ENCODE results near the gene RRM2.

Gene RRM2

DNA sequence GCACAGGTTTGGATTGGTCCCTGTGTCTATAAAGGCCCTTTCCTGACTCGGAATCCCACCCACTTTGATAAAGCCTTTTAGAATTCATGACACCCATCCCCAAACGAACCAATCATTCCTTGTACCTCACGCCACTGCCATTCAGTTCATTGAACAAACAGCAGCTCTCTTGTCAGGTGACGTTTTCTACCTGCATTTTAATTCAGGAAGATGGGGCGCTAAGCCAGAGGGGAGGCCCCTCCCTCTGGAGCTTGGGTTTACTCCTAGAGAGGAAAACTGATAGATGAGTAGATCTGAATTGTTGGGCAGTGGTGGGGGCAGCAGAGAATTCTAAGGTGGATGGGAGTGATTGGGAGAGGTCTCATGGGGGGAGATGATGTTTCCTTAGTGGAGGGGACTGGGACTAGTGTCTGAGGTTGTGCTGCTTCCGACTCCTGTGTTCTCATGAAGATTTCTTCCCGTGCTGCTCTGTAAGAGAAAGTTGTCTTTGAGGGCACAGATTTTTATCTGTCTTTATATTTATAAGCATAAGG, 9.6 kb downstream of the RRM2 start:
- ChIA-PET POLR2A (no interaction called here), CTCF (no interaction called here)
- TF ChIP-seq TARDBP (IDR thresholded peaks at IDR 0.05) (no peak), SUZ12 (IDR thresholded peaks at IDR 0.05) (no peak), SP1 (IDR thresholded peaks at IDR 0.05) (no peak), ARNT (IDR thresholded peaks at IDR 0.05) (no peak), FOXA1 (IDR thresholded peaks at IDR 0.05) (no peak), CTBP1 (IDR thresholded peaks at IDR 0.05; ENCODE audit: borderline replicate concordance) (no peak)
- DNase-seq (ENCODE audit: extremely low spot score): no peak

DNA sequence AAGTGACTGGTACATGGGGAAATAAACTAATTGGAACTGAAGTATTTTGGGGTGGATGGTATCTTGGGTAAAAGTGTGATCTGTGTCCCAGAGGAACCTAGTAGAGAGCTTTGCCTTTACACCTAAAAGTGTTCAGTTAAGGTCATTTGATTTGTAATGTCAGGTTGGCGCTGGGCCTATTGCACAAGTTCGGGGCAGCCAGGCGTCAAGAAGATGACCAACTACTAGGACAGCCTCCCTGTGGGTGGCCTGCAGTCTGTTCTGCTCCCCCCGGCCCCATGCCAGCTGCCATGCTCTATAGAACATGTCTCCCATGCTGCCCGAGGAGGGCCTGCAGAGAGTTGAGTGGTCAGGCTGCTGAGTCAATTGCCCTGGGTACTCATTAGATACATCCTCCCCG, 10.1 kb downstream of the RRM2 start:
- DNase-seq (ENCODE audit: extremely low spot score): no peak
- no peak for TF ChIP-seq ELF4 (IDR thresholded peaks at IDR 0.05)
- TF ChIP-seq FOXA1 (IDR thresholded peaks at IDR 0.05): no peak
- TF ChIP-seq SUZ12 (IDR thresholded peaks at IDR 0.05): no peak
- TF ChIP-seq TARDBP (IDR thresholded peaks at IDR 0.05): no peak
- no peak for TF ChIP-seq CTBP1 (IDR thresholded peaks at IDR 0.05; ENCODE audit: borderline replicate concordance)
- no peak for TF ChIP-seq HDGF (IDR thresholded peaks at IDR 0.05; ENCODE audit: borderline replicate concordance)
- no peak for TF ChIP-seq NFRKB (IDR thresholded peaks at IDR 0.05)
- TF ChIP-seq, protein P1, sequence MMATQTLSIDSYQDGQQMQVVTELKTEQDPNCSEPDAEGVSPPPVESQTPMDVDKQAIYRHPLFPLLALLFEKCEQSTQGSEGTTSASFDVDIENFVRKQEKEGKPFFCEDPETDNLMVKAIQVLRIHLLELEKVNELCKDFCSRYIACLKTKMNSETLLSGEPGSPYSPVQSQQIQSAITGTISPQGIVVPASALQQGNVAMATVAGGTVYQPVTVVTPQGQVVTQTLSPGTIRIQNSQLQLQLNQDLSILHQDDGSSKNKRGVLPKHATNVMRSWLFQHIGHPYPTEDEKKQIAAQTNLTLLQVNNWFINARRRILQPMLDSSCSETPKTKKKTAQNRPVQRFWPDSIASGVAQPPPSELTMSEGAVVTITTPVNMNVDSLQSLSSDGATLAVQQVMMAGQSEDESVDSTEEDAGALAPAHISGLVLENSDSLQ (IDR thresholded peaks at IDR 0.05): no peak
- ChIA-PET POLR2A (no interaction called here), CTCF (interaction anchor here (1.0 kb wide), 1 partner anchor 9 kb away, joined by 3 read pairs; no protein-coding TSS in a partner anchor)

DNA sequence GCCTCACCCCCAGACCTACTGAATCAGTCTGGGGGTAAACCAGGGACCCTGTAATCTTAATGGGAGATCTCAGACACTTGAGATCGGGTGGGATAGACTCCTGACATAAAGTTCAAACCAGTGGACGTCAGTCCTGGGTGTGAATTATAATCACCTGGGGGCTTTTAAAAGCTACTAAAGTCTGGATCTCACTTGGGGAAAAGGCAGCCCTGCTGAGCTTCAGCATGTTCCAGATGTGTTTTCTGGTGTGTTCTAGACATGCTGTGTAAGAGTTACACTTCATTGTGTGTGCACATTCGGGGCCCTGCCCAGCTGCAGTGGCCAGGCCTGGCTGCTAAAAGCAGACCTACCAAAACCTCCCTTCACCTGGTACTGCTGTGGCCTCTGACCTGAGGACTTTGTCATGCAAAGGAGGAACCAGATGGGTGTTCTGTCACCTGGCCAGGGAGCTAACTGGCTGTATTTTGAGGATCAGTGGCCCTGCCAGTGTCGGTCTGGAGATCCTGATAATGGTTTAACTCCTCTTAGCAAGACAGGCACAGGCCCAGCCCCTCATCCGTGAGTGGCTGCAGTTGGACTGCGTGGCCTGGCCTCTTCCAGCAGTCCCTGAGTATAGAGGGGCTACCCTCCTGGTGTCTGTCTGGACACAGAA, 10.6 kb downstream of the RRM2 start:
- no peak for DNase-seq (ENCODE audit: extremely low spot score)
- CTCF ChIA-PET: interaction anchor here (1.0 kb wide), 1 partner anchor 8 kb away, joined by 3 read pairs; no protein-coding TSS in a partner anchor
- POLR2A ChIA-PET: no interaction called here
- TF ChIP-seq LEF1 (IDR thresholded peaks at IDR 0.05; ENCODE audit: borderline replicate concordance) (no peak), NFRKB (IDR thresholded peaks at IDR 0.05) (no peak), CTBP1 (IDR thresholded peaks at IDR 0.05; ENCODE audit: borderline replicate concordance) (no peak), L3MBTL2 (conservative IDR thresholded peaks at IDR 0.05) (no peak), FOXA1 (IDR thresholded peaks at IDR 0.05) (no peak), HDGF (IDR thresholded peaks at IDR 0.05; ENCODE audit: borderline replicate concordance) (no peak), ARNT (IDR thresholded peaks at IDR 0.05) (no peak), TARDBP (IDR thresholded peaks at IDR 0.05) (no peak), BHLHE40 (IDR thresholded peaks at IDR 0.05; ENCODE audit: borderline replicate concordance) (no peak), FOXK2 (IDR thresholded peaks at IDR 0.05) (no peak), SP1 (IDR thresholded peaks at IDR 0.05) (no peak), SUZ12 (IDR thresholded peaks at IDR 0.05) (no peak), ELF4 (IDR thresholded peaks at IDR 0.05) (no peak), ZNF384 (IDR thresholded peaks at IDR 0.05) (no peak), FOXM1 (IDR thresholded peaks at IDR 0.05; ENCODE audit: borderline replicate concordance) (no peak)
- TF ChIP-seq, protein P1 (IDR thresholded peaks at IDR 0.05): no peak

DNA sequence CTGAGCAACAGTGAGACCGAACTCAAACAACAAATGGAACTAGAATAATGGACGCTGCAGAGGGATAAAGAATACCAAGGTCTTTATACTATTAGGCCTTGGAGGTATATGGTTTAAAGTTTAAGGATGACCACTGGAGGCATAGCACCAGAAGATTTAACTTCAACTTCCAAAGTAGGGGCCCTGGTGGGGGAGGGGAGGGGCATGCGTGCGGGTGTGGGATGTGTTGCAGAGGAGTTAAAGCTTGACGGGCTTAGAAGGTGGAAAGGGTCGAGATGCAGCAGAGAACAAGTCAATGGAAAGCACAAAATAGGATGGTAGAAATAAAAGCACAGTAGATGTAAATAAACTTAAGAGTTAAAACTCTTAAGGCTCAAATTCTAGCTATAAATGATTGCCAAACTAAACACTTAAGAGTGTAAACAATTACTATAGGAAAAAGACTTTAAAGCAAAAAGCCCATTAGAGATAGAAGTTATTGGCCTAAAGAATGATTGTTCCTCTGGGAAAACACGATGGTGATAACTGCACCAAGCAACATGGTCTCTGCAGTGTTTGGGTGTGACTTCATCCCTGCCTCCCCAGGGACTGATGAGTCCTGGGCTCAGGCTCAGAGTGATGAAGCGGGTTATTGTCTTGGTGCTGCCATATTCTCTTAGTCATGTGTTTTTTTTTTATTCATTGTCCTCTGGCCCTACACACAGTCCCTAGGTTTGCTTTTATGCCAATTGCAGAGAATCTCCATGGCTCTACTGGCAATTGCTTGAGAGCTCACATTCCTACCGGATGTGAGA, 13.0 kb downstream of the RRM2 start:
- POLR2A ChIA-PET: interaction anchor here (0.8 kb wide), 1 partner anchor 11 kb away, joined by 4 read pairs; no protein-coding TSS in a partner anchor
- CTCF ChIA-PET: interaction anchor here (1.8 kb wide), 1 partner anchor 299 kb away, joined by 6 read pairs; no protein-coding TSS in a partner anchor
- TF ChIP-seq ZNF384 (IDR thresholded peaks at IDR 0.05): no peak
- TF ChIP-seq ARNT (IDR thresholded peaks at IDR 0.05): no peak
- TF ChIP-seq L3MBTL2 (conservative IDR thresholded peaks at IDR 0.05): 0 out of 2 replicates have a peak, but pooled peaks have one; percentile 8
- DNase-seq (ENCODE audit: extremely low spot score): peak; percentile 25

DNA sequence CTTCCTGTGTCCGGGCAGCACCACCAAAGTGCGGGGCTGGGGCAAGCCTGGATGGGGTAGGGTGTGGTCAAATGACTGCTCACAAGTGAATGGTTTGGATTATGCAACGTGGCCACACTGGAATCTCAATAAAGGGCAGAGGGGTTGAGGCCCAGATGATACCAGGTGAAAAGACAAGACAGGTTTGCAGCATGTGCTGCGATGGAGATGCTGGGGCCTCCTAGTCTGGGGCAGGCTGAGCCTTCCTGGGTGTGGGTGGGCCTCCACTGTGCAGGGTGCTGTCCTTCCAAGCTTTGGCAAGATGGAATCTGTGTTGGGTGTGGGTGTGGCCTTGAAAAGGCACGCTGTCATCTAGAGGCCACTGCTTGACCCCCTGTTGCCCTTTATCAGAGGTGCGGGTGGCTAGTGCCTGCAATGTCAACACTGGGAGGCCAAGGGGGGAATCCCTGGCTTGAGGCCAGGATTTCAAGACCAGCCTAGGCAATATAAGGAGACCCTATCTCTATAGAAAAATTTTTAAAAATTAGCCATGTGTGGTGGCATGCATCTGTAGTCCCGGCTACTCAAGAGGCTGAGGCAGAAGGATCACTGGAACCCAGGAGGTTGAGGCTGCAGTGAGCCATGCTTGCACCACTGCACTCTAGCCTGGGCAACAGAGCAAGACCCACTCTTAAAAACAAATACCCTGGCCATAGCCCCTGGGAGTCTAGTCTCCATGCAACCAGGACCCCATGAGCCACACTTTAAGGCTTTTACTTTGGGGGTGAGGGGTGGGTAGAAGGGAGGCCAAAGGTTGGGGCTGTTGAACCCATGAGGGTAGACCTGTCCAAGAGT, 13.8 kb downstream of the RRM2 start:
- peak; percentile 8 for DNase-seq (ENCODE audit: extremely low spot score)
- POLR2A ChIA-PET: no interaction called here
- TF ChIP-seq BHLHE40 (IDR thresholded peaks at IDR 0.05; ENCODE audit: borderline replicate concordance): no peak
- no peak for TF ChIP-seq ARNT (IDR thresholded peaks at IDR 0.05)
- TF ChIP-seq TARDBP (IDR thresholded peaks at IDR 0.05): no peak
- TF ChIP-seq HDGF (IDR thresholded peaks at IDR 0.05; ENCODE audit: borderline replicate concordance): no peak
- TF ChIP-seq FOXM1 (IDR thresholded peaks at IDR 0.05; ENCODE audit: borderline replicate concordance): no peak
- CTCF ChIA-PET: interaction anchor here (0.9 to 1.8 kb wide), 2 partner anchors 12 to 298 kb away, joined by 3 to 6 read pairs; no protein-coding TSS in a partner anchor

DNA sequence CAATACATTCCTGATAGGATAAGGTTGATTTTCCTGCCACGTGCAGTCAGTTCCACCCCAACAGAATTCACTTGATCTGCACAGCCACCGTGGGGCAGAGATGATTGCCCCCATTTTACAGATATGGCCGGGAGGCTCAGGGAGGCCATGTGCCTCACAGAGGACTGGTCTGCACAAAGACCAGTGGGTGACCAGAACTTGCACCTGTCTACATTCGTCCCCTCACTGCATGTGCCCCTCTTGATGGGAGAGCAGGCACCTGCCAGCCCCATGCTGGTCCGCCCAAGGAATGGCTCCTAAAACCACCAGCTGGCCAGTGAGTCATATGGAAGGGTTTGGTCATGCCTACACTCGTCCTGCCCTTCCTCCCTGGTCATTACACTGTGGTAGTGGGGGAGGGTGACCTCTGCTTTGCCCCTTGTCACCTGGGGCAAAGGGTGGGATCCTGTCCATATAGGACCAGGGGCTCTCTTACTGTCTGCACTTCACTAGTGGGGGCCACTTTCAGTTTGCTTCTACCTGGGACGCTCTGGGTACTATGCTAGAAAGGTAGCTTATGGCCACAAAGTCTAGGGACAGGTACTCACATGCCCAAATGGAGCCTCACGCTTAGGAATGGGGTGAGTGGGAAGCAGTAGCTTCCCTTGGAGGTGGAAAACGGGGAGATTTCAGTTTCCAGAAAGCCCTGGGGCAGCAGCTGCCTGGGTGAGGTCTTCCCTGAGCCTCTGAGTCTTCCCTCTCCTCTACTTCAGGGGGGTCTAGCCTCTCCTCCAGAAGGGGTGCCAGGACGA, 14.7 kb downstream of the RRM2 start:
- no peak for TF ChIP-seq FOXA1 (IDR thresholded peaks at IDR 0.05)
- TF ChIP-seq BHLHE40 (IDR thresholded peaks at IDR 0.05; ENCODE audit: borderline replicate concordance): no peak
- TF ChIP-seq NFRKB (IDR thresholded peaks at IDR 0.05): no peak
- TF ChIP-seq ELF4 (IDR thresholded peaks at IDR 0.05): no peak
- TF ChIP-seq SP1 (IDR thresholded peaks at IDR 0.05): no peak
- no peak for TF ChIP-seq LEF1 (IDR thresholded peaks at IDR 0.05; ENCODE audit: borderline replicate concordance)
- TF ChIP-seq CTBP1 (IDR thresholded peaks at IDR 0.05; ENCODE audit: borderline replicate concordance): no peak
- TF ChIP-seq FOXM1 (IDR thresholded peaks at IDR 0.05; ENCODE audit: borderline replicate concordance): no peak
- TF ChIP-seq TARDBP (IDR thresholded peaks at IDR 0.05): no peak
- TF ChIP-seq L3MBTL2 (conservative IDR thresholded peaks at IDR 0.05): no peak
- TF ChIP-seq FOXK2 (IDR thresholded peaks at IDR 0.05): no peak
- TF ChIP-seq ZNF384 (IDR thresholded peaks at IDR 0.05): no peak
- no peak for TF ChIP-seq HDGF (IDR thresholded peaks at IDR 0.05; ENCODE audit: borderline replicate concordance)
- no peak for TF ChIP-seq ARNT (IDR thresholded peaks at IDR 0.05)
- ChIA-PET POLR2A (no interaction called here), CTCF (interaction anchor here (0.9 kb wide), 1 partner anchor 13 kb away, joined by 3 read pairs; no protein-coding TSS in a partner anchor)
- no peak for DNase-seq (ENCODE audit: extremely low spot score)

Measured in HEK293T (cell line).